PFSK-1 (cell line): Measurements from ENCODE around the gene C19orf44.

Experiments used
- FOXP2 ChIP-seq: optimal IDR thresholded peaks from 2 replicates; pipeline ENCODE3; 2011; ENCODE audit warnings: borderline replicate concordance, control low read depth, inconsistent platforms; ENCODE audit not compliant: insufficient read depth; ENCODE audit errors: extremely low read length, extremely low read depth
- POLR2AphosphoS5 ChIP-seq: IDR thresholded peaks from 2 replicates; pipeline ENCODE4 v1.6.1; 2012; ENCODE audit warnings: low read depth, mild to moderate bottlenecking, control low read depth, low read length, moderate library complexity
- SIN3A ChIP-seq: IDR thresholded peaks from 2 replicates; pipeline ENCODE4 v1.6.1; 2012; ENCODE audit warnings: mild to moderate bottlenecking, low read length, moderate library complexity, borderline replicate concordance; ENCODE audit not compliant: insufficient read depth
- TAF1 ChIP-seq: IDR thresholded peaks from 2 replicates; pipeline ENCODE4 v1.6.1; 2012; ENCODE audit warnings: low read length, control low read depth, borderline replicate concordance; ENCODE audit not compliant: insufficient read depth
- TF ChIP-seq, protein P1 (sequence below), 2 experiments: IDR thresholded peaks; 2 replicates each; pipeline versions ENCODE4 v1.6.1 to v1.8.0; 2011 to 2012; ENCODE audit warnings: low read depth in 2 of 2, low read length in 2 of 2, control low read depth in 1 of 2, inconsistent platforms in 1 of 2, mild to moderate bottlenecking in 1 of 2, moderate library complexity in 1 of 2; ENCODE audit not compliant: insufficient read depth in 1 of 2

The C19orf44 gene

DNA sequence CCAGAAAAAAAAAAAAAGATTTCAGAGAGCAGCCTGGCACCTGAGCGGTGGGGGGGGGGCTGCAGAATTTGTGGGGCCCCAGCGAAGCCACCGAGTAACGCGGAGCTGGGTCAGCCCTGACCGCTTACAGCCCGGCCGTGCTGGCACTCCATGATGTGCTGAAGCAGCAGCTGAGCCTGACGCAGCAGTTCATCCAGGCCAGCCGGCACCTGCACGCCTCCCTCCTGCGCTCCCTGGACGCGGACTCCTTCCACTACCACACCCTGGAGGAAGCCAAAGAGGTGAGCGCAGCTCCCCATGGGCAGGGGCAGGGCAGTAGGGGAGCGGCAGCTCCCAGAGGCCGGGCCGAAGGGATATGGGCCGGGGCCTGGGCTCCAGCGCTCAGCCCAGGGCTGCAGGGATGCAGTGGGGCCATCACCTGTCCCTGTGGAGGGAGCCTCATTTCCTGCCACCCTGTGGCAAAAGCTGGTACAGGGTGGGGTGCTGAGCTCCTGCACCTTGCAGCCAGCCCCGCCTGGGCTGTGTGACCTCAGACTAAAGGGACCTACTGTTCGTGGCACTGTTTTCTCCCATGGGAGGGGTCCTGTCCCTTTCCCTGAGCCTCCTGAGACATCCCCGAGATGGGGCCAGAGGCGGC lies 18.3 kb downstream of the C19orf44 start:
- no peak for TF ChIP-seq TAF1
- no peak for TF ChIP-seq FOXP2
- no peak for TF ChIP-seq SIN3A
- TF ChIP-seq, protein P1, sequence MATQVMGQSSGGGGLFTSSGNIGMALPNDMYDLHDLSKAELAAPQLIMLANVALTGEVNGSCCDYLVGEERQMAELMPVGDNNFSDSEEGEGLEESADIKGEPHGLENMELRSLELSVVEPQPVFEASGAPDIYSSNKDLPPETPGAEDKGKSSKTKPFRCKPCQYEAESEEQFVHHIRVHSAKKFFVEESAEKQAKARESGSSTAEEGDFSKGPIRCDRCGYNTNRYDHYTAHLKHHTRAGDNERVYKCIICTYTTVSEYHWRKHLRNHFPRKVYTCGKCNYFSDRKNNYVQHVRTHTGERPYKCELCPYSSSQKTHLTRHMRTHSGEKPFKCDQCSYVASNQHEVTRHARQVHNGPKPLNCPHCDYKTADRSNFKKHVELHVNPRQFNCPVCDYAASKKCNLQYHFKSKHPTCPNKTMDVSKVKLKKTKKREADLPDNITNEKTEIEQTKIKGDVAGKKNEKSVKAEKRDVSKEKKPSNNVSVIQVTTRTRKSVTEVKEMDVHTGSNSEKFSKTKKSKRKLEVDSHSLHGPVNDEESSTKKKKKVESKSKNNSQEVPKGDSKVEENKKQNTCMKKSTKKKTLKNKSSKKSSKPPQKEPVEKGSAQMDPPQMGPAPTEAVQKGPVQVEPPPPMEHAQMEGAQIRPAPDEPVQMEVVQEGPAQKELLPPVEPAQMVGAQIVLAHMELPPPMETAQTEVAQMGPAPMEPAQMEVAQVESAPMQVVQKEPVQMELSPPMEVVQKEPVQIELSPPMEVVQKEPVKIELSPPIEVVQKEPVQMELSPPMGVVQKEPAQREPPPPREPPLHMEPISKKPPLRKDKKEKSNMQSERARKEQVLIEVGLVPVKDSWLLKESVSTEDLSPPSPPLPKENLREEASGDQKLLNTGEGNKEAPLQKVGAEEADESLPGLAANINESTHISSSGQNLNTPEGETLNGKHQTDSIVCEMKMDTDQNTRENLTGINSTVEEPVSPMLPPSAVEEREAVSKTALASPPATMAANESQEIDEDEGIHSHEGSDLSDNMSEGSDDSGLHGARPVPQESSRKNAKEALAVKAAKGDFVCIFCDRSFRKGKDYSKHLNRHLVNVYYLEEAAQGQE (IDR thresholded peaks at IDR 0.05; ENCODE audit: insufficient read depth in 1 of 2, low read depth in 2 of 2, low read length in 2 of 2): no peak
- no peak for TF ChIP-seq POLR2AphosphoS5

DNA sequence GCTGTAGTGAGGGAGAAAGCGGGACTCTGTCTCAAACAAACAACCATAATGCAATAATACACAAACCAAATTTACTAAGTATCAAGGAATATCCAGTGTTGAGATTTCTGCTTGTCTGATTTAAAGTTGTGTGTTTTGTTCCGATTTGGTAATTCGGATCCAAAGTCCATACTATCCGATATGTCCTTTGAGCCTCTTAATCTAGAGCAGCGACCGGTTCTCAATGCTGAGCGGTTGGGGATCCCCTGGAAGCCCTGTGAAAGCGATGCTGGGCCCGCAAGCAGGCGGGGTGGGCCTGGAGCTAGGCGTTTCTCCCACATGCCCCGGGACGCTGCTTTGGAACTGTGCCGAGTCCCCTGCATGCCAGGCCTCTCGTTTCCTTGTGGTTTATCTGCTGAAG lies 20.2 kb downstream of the C19orf44 start:
- no peak for TF ChIP-seq SIN3A
- TF ChIP-seq FOXP2: no peak
- TF ChIP-seq POLR2AphosphoS5: no peak
- TF ChIP-seq TAF1: no peak
- TF ChIP-seq, protein P1 (IDR thresholded peaks at IDR 0.05; ENCODE audit: insufficient read depth in 1 of 2, low read depth in 2 of 2, low read length in 2 of 2): no peak

DNA sequence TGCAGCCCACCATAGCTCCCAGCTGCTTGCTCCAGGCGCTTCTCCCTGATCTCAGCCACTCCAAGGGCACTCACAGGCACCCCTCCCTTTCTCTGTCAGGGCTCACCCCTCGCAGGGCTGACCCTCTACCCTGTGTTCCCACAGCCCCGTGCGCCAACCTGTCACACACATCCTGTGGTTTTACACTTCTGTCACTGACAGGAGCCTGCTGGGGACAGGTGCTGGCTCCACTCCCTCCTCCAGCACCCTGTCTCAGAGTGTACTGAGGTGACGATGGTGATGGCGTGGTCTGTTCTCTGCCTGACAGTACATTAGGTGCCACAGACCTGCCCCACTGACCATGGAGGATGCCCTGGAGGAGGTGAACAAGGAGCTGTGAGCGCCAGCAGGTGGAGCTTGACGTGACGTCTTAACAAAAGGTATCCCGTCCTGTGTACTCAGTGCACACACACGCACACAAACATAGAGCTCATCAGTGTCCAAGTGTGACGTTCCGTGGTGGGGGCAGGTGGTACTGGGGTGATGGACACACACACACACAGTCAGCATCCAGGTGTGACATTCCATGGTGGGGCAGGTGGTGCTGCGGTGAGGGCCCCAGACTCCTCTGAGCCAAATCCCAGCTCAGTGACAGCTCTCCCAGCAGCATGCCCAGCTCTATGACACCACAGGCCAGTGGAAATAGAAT lies 20.9 kb downstream of the C19orf44 start:
- TF ChIP-seq, protein P1 (IDR thresholded peaks at IDR 0.05; ENCODE audit: insufficient read depth in 1 of 2, low read depth in 2 of 2, low read length in 2 of 2): no peak
- TF ChIP-seq POLR2AphosphoS5 (no peak), SIN3A (no peak), TAF1 (no peak), FOXP2 (no peak)

DNA sequence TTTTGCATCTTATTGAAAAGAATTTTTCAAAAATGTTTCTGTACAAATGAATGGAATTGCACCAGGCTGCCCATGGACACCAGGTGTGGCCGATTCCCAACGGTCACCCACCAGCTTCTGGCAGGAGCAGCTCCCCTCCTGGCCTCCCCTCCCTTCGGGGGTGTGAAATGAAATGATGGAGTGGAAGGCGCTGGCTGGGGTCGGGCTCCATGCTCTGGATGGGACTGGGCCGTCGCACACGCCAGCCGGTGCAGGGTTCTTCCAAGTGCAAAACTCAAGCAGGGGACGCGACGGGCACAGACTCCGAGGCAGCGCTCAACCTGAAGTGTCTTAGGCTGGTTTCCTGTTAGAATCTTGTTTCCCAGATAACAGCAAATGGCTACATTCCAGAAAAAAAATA lies 21.9 kb downstream of the C19orf44 start:
- TF ChIP-seq, protein P1 (IDR thresholded peaks at IDR 0.05; ENCODE audit: insufficient read depth in 1 of 2, low read depth in 2 of 2, low read length in 2 of 2): no peak
- TF ChIP-seq FOXP2 (no peak), TAF1 (no peak), SIN3A (no peak), POLR2AphosphoS5 (no peak)
